Panc1 (cell line): ENCODE measurements around the gene MSGN1. TPM values are rescaled to one million over a fixed set of nuclear protein-coding genes. Genes with fewer than 3 reads are reported as not detected.

Experiments used
- ATAC-seq: fragments of 200-7000 bp; cut with Tn5 transposase; 2 replicates; pipeline ENCODE4 v1.9.1; 2020; ENCODE audit warnings: mild to moderate bottlenecking, moderate library complexity
- BruUV-seq: library from RNA; stranded (reverse); fragments of 400-500 nt; replicated peaks from 2 replicates; lab custom pipeline; 2021; lab: Mats Ljungman, UMichigan
- CTCF ChIA-PET: fragments of 300-600 bp; sonication (Branson Sonifier 250); formaldehyde crosslinking; loops from one replicate; lab custom pipeline; 2022; ENCODE audit warnings: antibody characterized with exemption; lab: Charles Lee
- POLR2A ChIA-PET: fragments of 300-600 bp; sonication (Branson Sonifier 250); formaldehyde crosslinking; loops from one replicate; lab custom pipeline; 2022; ENCODE audit warnings: antibody characterized with exemption; lab: Charles Lee
- DNase-seq: peaks from one replicate; pipeline ENCODE4 v3.0.0-alpha.2; 2010; ENCODE audit warnings: low read depth, low spot score
- H3K27ac ChIP-seq: 2 replicates; pipeline ENCODE4 v1.5.1; 2011; ENCODE audit warnings: mild to moderate bottlenecking, low read length, inconsistent platforms
- H3K27me3 ChIP-seq: fragments of 200-500 bp; sonication (Bioruptor generic); 2 replicates; pipeline ENCODE4 v1.6.0; 2014; ENCODE audit warnings: low read length, inconsistent platforms; ENCODE audit not compliant: control insufficient read depth, insufficient read depth
- H3K36me3 ChIP-seq: fragments of 200-500 bp; sonication (Bioruptor generic); 2 replicates; pipeline ENCODE4 v1.5.1; 2014; ENCODE audit warnings: inconsistent platforms, mild to moderate bottlenecking, low read length, moderate library complexity; ENCODE audit not compliant: control insufficient read depth, insufficient read depth
- H3K4me1 ChIP-seq: 2 replicates; pipeline ENCODE4 v1.5.1; 2011; ENCODE audit warnings: inconsistent platforms, mild to moderate bottlenecking, low read length, moderate library complexity; ENCODE audit not compliant: control insufficient read depth, insufficient read depth
- H3K4me3 ChIP-seq, 2 experiments: 2 replicates each; pipeline ENCODE4 v1.5.1; 2011 to 2012; ENCODE audit warnings: low read depth in 2 of 2, low read length in 2 of 2, mild to moderate bottlenecking in 2 of 2, inconsistent platforms in 1 of 2, moderate library complexity in 1 of 2
- H3K9me3 ChIP-seq: fragments of 200-500 bp; sonication (Bioruptor generic); 2 replicates; pipeline ENCODE4 v1.5.1; 2014; ENCODE audit warnings: low read depth, mild to moderate bottlenecking, inconsistent platforms, low read length, moderate library complexity; ENCODE audit not compliant: control insufficient read depth, insufficient read depth
- CTCF ChIP-seq: fragments of 450-650 bp; IDR thresholded peaks from 2 replicates; pipeline ENCODE4 v1.5.1; 2017; ENCODE audit warnings: mild to moderate bottlenecking
- POLR2AphosphoS5 ChIP-seq: IDR thresholded peaks from 2 replicates; pipeline ENCODE4 v1.6.1; 2012; ENCODE audit warnings: mild to moderate bottlenecking, low read depth, low read length, moderate library complexity
- SIN3A ChIP-seq: IDR thresholded peaks from 2 replicates; pipeline ENCODE4 v1.6.1; 2012; ENCODE audit warnings: low read depth, mild to moderate bottlenecking, low read length, moderate library complexity, borderline replicate concordance; ENCODE audit not compliant: insufficient read depth
- TCF7L2 ChIP-seq: IDR thresholded peaks from 2 replicates; pipeline ENCODE4 v1.6.1; 2011; ENCODE audit warnings: mild to moderate bottlenecking, low read depth, low read length, inconsistent platforms
- in situ Hi-C: cut with HindIII; loops from 2 replicates; pipeline ENCODE4 v1.10.0; 2016; ENCODE audit warnings: low sequenced_read_pairs, low pct_unique_long_range_greater_than_20kb
- intact Hi-C: fragments of 100-400 bp; cut with micrococcal nuclease; formaldehyde crosslinking; loops from one replicate; pipeline ENCODE4 v1.10.0; 2022; ENCODE audit not compliant: unreplicated experiment
- total RNA-seq: library from RNA; stranded (reverse); gene quantifications from one replicate; pipeline ENCODE4 v1.2.1, GENCODE V29; 2021; ENCODE audit not compliant: unreplicated experiment
- TF ChIP-seq, protein P1 (sequence below), 2 experiments: IDR thresholded peaks; 2 replicates each; pipeline ENCODE4 v1.6.1; 2011 to 2012; ENCODE audit warnings: low read depth in 2 of 2, control low read depth in 1 of 2, low read length in 1 of 2, mild to moderate bottlenecking in 1 of 2, moderate library complexity in 1 of 2; ENCODE audit not compliant: insufficient read depth in 1 of 2

MSGN1 gene
- total RNA-seq, 1 experiment from 2014 or later = not detected

DNA sequence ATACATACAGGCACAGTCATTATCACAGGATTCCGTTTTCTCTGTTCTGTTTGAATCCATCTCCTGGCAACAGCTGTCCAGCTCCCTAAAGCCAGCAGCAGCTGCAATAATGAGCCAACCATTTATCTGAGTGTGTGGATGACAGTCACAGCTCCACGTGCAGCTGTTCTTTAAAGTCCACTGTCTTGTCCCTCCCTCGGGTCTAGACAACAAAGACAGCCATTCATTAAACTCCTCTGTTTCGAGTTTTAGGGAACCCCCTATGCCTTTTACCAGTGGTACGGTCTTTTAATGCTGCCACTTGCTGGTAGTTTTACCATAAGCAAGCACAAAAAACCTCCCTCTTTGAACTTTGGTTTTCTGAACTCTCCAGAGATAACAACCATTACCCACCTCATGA, 16.0 kb upstream of the MSGN1 start:
- ATAC-seq = no peak
- CTCF ChIA-PET = no interaction called here
- H3K4me3 ChIP-seq = no peak overlapping the region
- in situ Hi-C loops = no loop called here
- no peak for DNase-seq
- BruUV-seq = no TSS peak
- TF ChIP-seq CTCF (no peak), TCF7L2 (no peak), SIN3A (no peak), POLR2AphosphoS5 (no peak)
- TF ChIP-seq, protein P1, sequence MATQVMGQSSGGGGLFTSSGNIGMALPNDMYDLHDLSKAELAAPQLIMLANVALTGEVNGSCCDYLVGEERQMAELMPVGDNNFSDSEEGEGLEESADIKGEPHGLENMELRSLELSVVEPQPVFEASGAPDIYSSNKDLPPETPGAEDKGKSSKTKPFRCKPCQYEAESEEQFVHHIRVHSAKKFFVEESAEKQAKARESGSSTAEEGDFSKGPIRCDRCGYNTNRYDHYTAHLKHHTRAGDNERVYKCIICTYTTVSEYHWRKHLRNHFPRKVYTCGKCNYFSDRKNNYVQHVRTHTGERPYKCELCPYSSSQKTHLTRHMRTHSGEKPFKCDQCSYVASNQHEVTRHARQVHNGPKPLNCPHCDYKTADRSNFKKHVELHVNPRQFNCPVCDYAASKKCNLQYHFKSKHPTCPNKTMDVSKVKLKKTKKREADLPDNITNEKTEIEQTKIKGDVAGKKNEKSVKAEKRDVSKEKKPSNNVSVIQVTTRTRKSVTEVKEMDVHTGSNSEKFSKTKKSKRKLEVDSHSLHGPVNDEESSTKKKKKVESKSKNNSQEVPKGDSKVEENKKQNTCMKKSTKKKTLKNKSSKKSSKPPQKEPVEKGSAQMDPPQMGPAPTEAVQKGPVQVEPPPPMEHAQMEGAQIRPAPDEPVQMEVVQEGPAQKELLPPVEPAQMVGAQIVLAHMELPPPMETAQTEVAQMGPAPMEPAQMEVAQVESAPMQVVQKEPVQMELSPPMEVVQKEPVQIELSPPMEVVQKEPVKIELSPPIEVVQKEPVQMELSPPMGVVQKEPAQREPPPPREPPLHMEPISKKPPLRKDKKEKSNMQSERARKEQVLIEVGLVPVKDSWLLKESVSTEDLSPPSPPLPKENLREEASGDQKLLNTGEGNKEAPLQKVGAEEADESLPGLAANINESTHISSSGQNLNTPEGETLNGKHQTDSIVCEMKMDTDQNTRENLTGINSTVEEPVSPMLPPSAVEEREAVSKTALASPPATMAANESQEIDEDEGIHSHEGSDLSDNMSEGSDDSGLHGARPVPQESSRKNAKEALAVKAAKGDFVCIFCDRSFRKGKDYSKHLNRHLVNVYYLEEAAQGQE (IDR thresholded peaks at IDR 0.05; ENCODE audit: insufficient read depth in 1 of 2, low read depth in 2 of 2, low read length in 1 of 2) = no peak
- no peaks in the 10 kb centered on the region; the same call in 1 of the 2 replicates for H3K27me3 ChIP-seq
- no peaks in the 10 kb centered on the region for H3K4me1 ChIP-seq
- no peaks in the 10 kb centered on the region for H3K9me3 ChIP-seq
- H3K27ac ChIP-seq = no peak overlapping the region
- intact Hi-C loops = no loop called here
- POLR2A ChIA-PET = no interaction called here
- no peaks in the 10 kb centered on the region for H3K36me3 ChIP-seq

GRCh38 chr2:17800693-17801458, 15.4 kb upstream of the MSGN1 start:
- H3K36me3 ChIP-seq = no peaks in the 10 kb centered on the region
- no peak overlapping the region for H3K4me3 ChIP-seq
- CTCF ChIA-PET = no interaction called here
- POLR2A ChIA-PET = no interaction called here
- no peak for TF ChIP-seq TCF7L2
- TF ChIP-seq POLR2AphosphoS5 = no peak
- TF ChIP-seq SIN3A = no peak
- TF ChIP-seq CTCF = no peak
- TF ChIP-seq, protein P1 (IDR thresholded peaks at IDR 0.05; ENCODE audit: insufficient read depth in 1 of 2, low read depth in 2 of 2, low read length in 1 of 2) = no peak
- H3K9me3 ChIP-seq = no peaks in the 10 kb centered on the region
- no peak overlapping the region for H3K27ac ChIP-seq
- no TSS peak for BruUV-seq
- no peaks in the 10 kb centered on the region for H3K4me1 ChIP-seq
- no peak for DNase-seq
- ATAC-seq = no peak
- in situ Hi-C loops = no loop called here
- no peaks in the 10 kb centered on the region; the same call in 1 of the 2 replicates for H3K27me3 ChIP-seq
- intact Hi-C loops = no loop called here
